Endothelial cell (in vitro differentiated cells): ENCODE measurements around the gene NDUFAF5. TPM values are rescaled to one million over a fixed set of nuclear protein-coding genes. Genes with fewer than 3 reads are reported as not detected.

Experiments
- DNase-seq: peaks from one replicate; pipeline ENCODE4 v3.0.0; 2021; ENCODE audit warnings: low spot score
- H3K27ac Mint-ChIP-seq: one replicate; pipeline ENCODE4 v1.8.0; 2021; ENCODE audit warnings: mixed read lengths, inconsistent platforms; ENCODE audit not compliant: unreplicated experiment
- H3K27me3 Mint-ChIP-seq: one replicate; pipeline ENCODE4 v1.8.0; 2021; ENCODE audit warnings: mild to moderate bottlenecking, moderate library complexity, mixed read lengths, inconsistent platforms; ENCODE audit not compliant: unreplicated experiment
- H3K36me3 Mint-ChIP-seq: one replicate; pipeline ENCODE4 v1.8.0; 2021; ENCODE audit warnings: mild to moderate bottlenecking, low read depth, mixed read lengths, inconsistent platforms; ENCODE audit not compliant: unreplicated experiment
- H3K4me1 Mint-ChIP-seq: one replicate; pipeline ENCODE4 v1.8.0; 2021; ENCODE audit warnings: mild to moderate bottlenecking, mixed read lengths, inconsistent platforms; ENCODE audit not compliant: unreplicated experiment
- H3K4me3 Mint-ChIP-seq: one replicate; pipeline ENCODE4 v1.8.0; 2021; ENCODE audit warnings: mild to moderate bottlenecking, mixed read lengths, inconsistent platforms; ENCODE audit not compliant: unreplicated experiment
- H3K9me3 Mint-ChIP-seq: one replicate; pipeline ENCODE4 v1.8.0; 2021; ENCODE audit warnings: mixed read lengths, inconsistent platforms; ENCODE audit not compliant: unreplicated experiment
- total RNA-seq: library from RNA; stranded (reverse); fragmentation: NEBNext Ultra II Directional; extraction: Animal tissue kit (Norgen Biotek cat#: 25700); gene quantifications from one replicate; pipeline ENCODE4 v1.2.1, GENCODE V29; 2021; ENCODE audit not compliant: unreplicated experiment
- TF ChIP-seq, protein P1 (sequence below): fragments of 200-600 bp; sonication (generic); IDR thresholded peaks from one replicate; pipeline ENCODE4 v1.5.0; 2021; ENCODE audit warnings: antibody characterized with exemption; ENCODE audit not compliant: unreplicated experiment

The NDUFAF5 gene
- total RNA-seq, 1 donor from 2014 or later = 22.5 TPM

DNA sequence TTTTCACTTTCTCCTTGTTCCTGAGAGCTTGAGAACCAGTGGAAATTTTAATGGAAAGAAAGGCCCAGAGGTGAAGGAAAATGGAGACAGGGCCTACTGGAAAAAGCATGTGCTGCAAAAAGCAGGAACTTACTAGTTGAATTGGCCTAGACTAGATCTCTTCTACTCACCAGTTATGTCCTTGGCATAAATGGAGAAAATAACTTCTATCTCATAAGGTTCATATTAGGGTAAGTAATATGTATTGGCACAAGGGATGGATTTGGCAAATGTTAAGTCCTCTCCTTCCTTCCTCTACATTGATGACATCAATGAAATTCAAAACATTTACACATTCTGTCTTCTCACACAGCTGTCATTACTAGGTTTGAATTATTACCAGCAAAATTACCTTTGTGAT lies 74.0 kb downstream of the NDUFAF5 start:
- Mint-ChIP-seq H3K4me3 (no peak overlapping the region), H3K36me3 (no peaks in the 10 kb centered on the region), H3K27me3 (peaks cover 3% of the 10 kb centered on the region), H3K27ac (no peak overlapping the region), H3K9me3 (no peaks in the 10 kb centered on the region), H3K4me1 (peaks cover 3% of the 10 kb centered on the region)
- DNase-seq = no peak
- TF ChIP-seq, protein P1, sequence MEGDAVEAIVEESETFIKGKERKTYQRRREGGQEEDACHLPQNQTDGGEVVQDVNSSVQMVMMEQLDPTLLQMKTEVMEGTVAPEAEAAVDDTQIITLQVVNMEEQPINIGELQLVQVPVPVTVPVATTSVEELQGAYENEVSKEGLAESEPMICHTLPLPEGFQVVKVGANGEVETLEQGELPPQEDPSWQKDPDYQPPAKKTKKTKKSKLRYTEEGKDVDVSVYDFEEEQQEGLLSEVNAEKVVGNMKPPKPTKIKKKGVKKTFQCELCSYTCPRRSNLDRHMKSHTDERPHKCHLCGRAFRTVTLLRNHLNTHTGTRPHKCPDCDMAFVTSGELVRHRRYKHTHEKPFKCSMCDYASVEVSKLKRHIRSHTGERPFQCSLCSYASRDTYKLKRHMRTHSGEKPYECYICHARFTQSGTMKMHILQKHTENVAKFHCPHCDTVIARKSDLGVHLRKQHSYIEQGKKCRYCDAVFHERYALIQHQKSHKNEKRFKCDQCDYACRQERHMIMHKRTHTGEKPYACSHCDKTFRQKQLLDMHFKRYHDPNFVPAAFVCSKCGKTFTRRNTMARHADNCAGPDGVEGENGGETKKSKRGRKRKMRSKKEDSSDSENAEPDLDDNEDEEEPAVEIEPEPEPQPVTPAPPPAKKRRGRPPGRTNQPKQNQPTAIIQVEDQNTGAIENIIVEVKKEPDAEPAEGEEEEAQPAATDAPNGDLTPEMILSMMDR = no peak

DNA sequence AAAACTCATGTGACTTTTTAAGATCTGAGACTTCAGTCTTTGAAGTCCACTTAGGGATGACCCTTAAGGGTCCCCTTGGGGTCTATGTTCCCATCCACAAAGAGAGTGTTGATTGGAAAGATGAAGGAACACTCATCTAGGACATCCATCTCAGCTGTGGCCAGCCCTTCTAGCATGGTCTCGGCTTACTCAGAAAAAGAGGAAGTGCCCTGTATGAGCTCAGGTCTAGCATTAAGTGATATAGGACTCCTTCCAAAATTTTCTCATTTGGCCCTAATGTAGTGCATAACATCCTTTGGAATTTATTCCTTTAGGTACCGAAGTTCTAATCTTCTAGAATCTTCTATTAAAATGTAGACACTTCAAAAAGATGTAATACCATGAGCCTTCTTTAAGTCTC lies 77.4 kb downstream of the NDUFAF5 start:
- H3K27me3 Mint-ChIP-seq = peaks cover 3% of the 10 kb centered on the region
- no peaks in the 10 kb centered on the region for H3K36me3 Mint-ChIP-seq
- TF ChIP-seq, protein P1 = no peak
- H3K4me1 Mint-ChIP-seq = no peaks in the 10 kb centered on the region
- no peak overlapping the region for H3K27ac Mint-ChIP-seq
- H3K9me3 Mint-ChIP-seq = no peaks in the 10 kb centered on the region
- DNase-seq = no peak
- no peak overlapping the region for H3K4me3 Mint-ChIP-seq

DNA sequence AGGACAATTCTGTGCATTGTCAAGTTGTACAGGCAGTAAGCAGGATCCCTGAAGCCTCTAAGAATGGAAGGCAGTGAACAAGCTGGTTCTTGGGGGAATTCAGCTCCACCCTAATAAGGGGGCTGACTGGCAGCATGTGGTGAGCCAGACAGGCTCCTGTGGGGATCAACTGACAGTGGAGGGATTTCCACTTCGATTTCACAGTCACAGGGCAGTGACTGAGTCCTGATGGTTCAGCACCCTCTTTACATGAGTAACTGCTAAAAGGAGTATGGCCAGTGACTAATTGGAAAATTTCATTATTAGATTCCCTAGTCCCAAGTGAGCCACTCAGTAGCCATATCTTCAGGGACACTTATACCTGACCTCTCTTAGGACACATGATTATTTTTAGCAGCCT lies 78.4 kb downstream of the NDUFAF5 start:
- TF ChIP-seq, protein P1 = no peak
- no peak for DNase-seq
- Mint-ChIP-seq H3K27ac (no peak overlapping the region), H3K36me3 (no peaks in the 10 kb centered on the region), H3K9me3 (no peaks in the 10 kb centered on the region), H3K4me1 (no peaks in the 10 kb centered on the region), H3K27me3 (peaks cover 3% of the 10 kb centered on the region), H3K4me3 (no peak overlapping the region)

DNA sequence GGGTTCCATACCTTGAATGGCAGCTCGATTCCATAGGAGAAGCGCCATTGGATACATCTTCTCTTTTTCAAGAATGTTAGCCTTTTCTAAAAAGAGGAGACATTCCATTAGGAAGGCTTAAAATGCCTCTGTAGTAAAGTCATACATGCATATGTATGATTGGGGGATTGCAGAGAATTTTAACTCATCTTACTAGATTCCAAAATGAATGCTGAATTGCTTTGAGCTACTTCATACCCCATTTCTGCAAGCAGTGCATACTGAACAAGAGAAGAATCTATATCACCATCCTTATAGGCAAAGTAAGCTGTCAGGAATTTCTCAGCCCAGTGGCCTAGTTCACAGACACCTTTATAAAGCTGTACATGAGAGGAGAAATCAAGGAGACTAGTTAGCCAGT lies 80.3 kb downstream of the NDUFAF5 start:
- H3K9me3 Mint-ChIP-seq = no peaks in the 10 kb centered on the region
- no peaks in the 10 kb centered on the region for H3K36me3 Mint-ChIP-seq
- no peaks in the 10 kb centered on the region for H3K4me1 Mint-ChIP-seq
- TF ChIP-seq, protein P1 = no peak
- H3K27me3 Mint-ChIP-seq = no peaks in the 10 kb centered on the region
- no peak overlapping the region for H3K4me3 Mint-ChIP-seq
- no peak overlapping the region for H3K27ac Mint-ChIP-seq
- no peak for DNase-seq

DNA sequence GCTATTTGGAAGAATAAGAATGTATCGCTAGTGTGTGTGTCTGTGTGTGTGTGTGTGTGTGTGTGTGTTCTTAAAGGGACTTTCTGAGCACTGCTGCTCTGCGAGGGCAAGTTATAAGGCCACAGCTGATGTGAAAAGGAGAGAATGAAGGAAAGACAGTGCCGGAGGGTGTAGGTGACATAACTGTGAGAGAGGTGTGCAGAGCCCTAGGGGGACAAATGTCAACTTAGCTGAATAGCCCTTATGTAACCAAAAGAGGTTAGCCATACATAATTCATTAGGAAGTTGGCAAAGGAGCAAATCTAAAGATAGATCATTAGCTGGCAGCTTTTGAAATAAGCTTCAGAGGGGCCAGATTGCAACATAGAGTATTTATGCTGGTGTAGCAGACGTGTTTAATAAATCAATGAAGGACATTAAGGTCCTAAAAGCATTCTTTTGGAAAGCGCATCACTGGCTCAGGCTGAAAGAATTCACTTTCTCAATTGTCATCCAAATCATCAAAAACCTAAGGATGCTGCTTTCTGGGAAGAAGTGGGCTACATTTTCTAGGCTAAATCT lies 81.0 kb downstream of the NDUFAF5 start:
- TF ChIP-seq, protein P1 = no peak
- Mint-ChIP-seq H3K27ac (no peak overlapping the region), H3K36me3 (no peaks in the 10 kb centered on the region), H3K9me3 (no peaks in the 10 kb centered on the region), H3K27me3 (no peaks in the 10 kb centered on the region), H3K4me3 (no peak overlapping the region), H3K4me1 (no peaks in the 10 kb centered on the region)
- DNase-seq = no peak
